ENCODE data around the gene LPCAT1. TPM values are rescaled to one million over a fixed set of nuclear protein-coding genes. Genes with fewer than 3 reads are reported as not detected.
A peak's percentile ranks its signal among the peaks of the same experiment; 100 is the strongest.

The LPCAT1 gene
- total and polyA plus RNA-seq, 2 of the 13 experiments (the other 11 are each of a cell fraction or from before 2014, with no cell fraction given): 29.8 to 90.6 TPM

GRCh38 chr5:1523793-1524480, at the start of gene LPCAT1 (continued):
- TF ChIP-seq CSRNP1 (CRISPR knock-in tag; IDR thresholded peaks at IDR 0.05): no peak
- no peak for TF ChIP-seq GZF1 (CRISPR knock-in tag; IDR thresholded peaks at IDR 0.05)
- TF ChIP-seq LBX2 (CRISPR knock-in tag; IDR thresholded peaks at IDR 0.05; ENCODE audit: borderline replicate concordance): no peak
- peak in 1 of 2 experiments; percentile 64; a peak in 1 of 4 replicates for TF ChIP-seq HMGXB4 (CRISPR knock-in tag; IDR thresholded peaks at IDR 0.05; ENCODE audit: borderline replicate concordance in 1 of 2, low read depth in 1 of 2)
- no peak for TF ChIP-seq ZNF570 (CRISPR knock-in tag; IDR thresholded peaks at IDR 0.05; ENCODE audit: borderline replicate concordance)
- no peak for TF ChIP-seq ZNF530 (CRISPR knock-in tag; IDR thresholded peaks at IDR 0.05; ENCODE audit: low read depth)
- TF ChIP-seq RBFOX2 (IDR thresholded peaks at IDR 0.05; ENCODE audit: low read depth, low read length): peak; percentile 79
- no peak for TF ChIP-seq IRX3 (CRISPR knock-in tag; IDR thresholded peaks at IDR 0.05; ENCODE audit: borderline replicate concordance, low read depth)
- no peak for TF ChIP-seq AGO2 (optimal IDR thresholded peaks at IDR 0.05; ENCODE audit: low read depth, low read length)
- TF ChIP-seq RAD51 (IDR thresholded peaks at IDR 0.05; ENCODE audit: borderline replicate concordance): no peak
- TF ChIP-seq NFATC3 (CRISPR knock-in tag; IDR thresholded peaks at IDR 0.05): no peak
- TF ChIP-seq DZIP1 (CRISPR knock-in tag; IDR thresholded peaks at IDR 0.05): 0 out of 2 replicates have a peak, but pooled peaks have one; percentile 27
- peak; percentile 48; the same call in 1 of the 2 replicates for TF ChIP-seq NRL (CRISPR knock-in tag; IDR thresholded peaks at IDR 0.05; ENCODE audit: borderline replicate concordance)
- peak; percentile 47; the same call in 1 of the 2 replicates for TF ChIP-seq TAF1 (CRISPR knock-in tag; IDR thresholded peaks at IDR 0.05)
- TF ChIP-seq HDAC1 (CRISPR knock-in tag; IDR thresholded peaks at IDR 0.05): no peak
- 0 out of 2 replicates have a peak, but pooled peaks have one; percentile 49 for TF ChIP-seq EED (CRISPR knock-in tag; IDR thresholded peaks at IDR 0.05)
- no peak for TF ChIP-seq ZBTB2 (CRISPR knock-in tag; IDR thresholded peaks at IDR 0.05; ENCODE audit: low read depth)
- TF ChIP-seq ZNF576 (CRISPR knock-in tag; IDR thresholded peaks at IDR 0.05): no peak
- no peak for TF ChIP-seq YEATS2 (CRISPR knock-in tag; IDR thresholded peaks at IDR 0.05; ENCODE audit: borderline replicate concordance)
- no peak for TF ChIP-seq ZNF234 (CRISPR knock-in tag; conservative IDR thresholded peaks at IDR 0.05)
- TF ChIP-seq FOXO1 (CRISPR knock-in tag; IDR thresholded peaks at IDR 0.05): no peak

Measured in HepG2 (cell line).